ENCODE results near the gene FAM124A. TPM values are rescaled to one million over a fixed set of nuclear protein-coding genes. Genes with fewer than 3 reads are reported as not detected.

The FAM124A gene
- total RNA-seq, 3 donors from 2014 or later = 1.2 to 15.2 (median 2.1) TPM

DNA sequence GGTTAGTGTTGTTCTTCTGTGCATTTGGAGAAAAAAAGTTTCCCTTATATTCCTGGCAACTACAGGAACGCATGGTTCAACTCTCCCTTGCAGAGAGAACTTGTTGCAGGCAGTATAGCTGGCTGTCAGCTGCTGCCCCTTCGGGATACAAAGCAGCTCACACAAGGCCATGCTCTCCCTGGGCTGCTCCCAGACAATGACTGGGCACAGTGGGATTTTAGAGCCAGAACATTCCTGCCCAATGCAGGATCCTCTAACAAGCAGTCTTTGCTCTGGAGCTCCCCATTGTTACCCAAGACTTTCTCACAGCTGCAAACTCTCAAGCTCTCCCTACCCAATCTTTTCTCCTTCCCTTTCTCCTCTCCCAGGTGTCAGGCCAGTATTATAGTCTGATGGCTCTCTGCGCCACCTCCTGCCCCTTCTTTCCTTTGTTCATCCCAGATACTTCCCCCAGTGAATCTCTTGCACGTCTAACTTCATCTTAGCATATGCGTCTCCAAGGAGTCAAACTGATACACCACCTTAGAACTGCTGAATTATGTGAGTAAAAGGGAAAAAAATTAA, 89.8 kb downstream of the FAM124A start:
- no peak for ATAC-seq
- no peaks in the 10 kb centered on the region for H3K4me1 ChIP-seq (ENCODE audit: low read depth)
- intact Hi-C loops (cut with DNase I, micrococcal nuclease) = no loop called here

DNA sequence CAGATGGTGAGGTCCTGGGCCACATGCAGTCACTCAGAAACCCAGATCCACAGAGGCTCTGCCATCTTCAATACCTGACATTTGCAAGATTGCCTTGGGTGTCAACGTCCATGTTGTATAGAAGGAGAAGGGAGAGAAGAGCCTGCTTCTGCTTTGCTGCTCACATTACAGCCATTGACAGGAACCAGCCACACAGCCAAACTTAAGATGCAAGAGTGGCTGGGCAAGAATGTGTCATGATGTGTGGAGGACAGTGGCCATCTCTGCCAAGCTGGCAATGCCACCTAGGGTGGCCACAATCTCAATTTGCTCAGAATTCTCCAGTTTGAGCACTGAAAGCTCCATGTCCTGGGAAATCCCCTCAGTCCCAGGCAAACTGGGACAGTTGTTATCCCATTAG, 91.4 kb downstream of the FAM124A start:
- Histone ChIP-seq H3K4me3 (no peak overlapping the region), H3K9me3 (no peaks in the 10 kb centered on the region), H3K4me1 (ENCODE audit: low read depth) (no peaks in the 10 kb centered on the region), H3K36me3 (ENCODE audit: low read depth) (no peaks in the 10 kb centered on the region)
- DNase-seq (no peak), ATAC-seq (no peak)
- no peak for TF ChIP-seq CTCF (IDR thresholded peaks at IDR 0.05)
- intact Hi-C loops (cut with DNase I, micrococcal nuclease) = no loop called here

More for the DNA sequence above, 89.8 kb downstream of the FAM124A start:
- H3K9me3 ChIP-seq = no peaks in the 10 kb centered on the region
- H3K4me3 ChIP-seq = no peak overlapping the region
- no peak for DNase-seq
- H3K36me3 ChIP-seq (ENCODE audit: low read depth) = no peaks in the 10 kb centered on the region
- TF ChIP-seq CTCF (IDR thresholded peaks at IDR 0.05) = no peak

DNA sequence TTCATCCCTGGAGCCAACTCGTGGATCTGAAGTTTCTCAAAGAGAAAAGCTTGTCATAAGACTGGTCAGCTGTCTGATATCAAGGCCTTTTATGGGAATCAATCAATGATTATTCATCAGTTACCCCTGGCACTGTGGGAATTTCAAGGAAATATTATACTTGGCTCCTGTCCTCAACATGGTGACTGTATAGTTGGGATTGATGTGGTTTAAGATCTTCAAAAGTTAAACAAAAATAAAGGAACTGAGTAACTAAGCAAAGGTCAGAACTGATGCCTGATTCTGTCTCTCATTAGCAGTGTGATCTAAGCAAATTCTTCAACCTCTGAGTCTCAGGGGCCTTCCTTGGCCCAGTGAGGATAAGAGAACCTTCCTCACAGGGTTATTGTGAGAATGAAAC, 95.1 kb downstream of the FAM124A start:
- no peak overlapping the region for H3K4me3 ChIP-seq
- H3K9me3 ChIP-seq = no peaks in the 10 kb centered on the region
- no peak for ATAC-seq
- intact Hi-C loops (cut with DNase I, micrococcal nuclease) = no loop called here
- no peak for DNase-seq
- no peaks in the 10 kb centered on the region for H3K36me3 ChIP-seq (ENCODE audit: low read depth)
- H3K4me1 ChIP-seq (ENCODE audit: low read depth) = no peaks in the 10 kb centered on the region
- TF ChIP-seq CTCF (IDR thresholded peaks at IDR 0.05) = no peak

DNA sequence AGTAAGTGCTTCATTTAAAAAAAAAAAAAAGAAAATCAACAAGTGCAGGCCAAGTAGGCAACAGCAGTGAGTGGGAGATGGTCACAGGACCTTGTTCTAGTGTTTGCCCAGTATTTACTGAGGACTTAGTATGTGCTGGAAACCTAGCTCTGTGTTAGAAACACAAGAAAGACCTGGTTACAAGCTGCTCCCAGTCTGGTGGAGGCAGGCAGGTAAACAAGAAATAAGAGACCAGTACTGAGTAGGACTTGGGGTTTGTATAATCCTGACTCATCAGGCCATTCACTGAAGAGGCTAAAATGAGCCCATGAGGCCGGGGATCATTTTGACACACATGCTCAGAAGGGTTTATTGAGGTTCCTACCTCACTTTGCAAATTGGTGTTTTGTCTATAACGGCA, 95.8 kb downstream of the FAM124A start:
- H3K36me3 ChIP-seq (ENCODE audit: low read depth) = no peaks in the 10 kb centered on the region

DNA sequence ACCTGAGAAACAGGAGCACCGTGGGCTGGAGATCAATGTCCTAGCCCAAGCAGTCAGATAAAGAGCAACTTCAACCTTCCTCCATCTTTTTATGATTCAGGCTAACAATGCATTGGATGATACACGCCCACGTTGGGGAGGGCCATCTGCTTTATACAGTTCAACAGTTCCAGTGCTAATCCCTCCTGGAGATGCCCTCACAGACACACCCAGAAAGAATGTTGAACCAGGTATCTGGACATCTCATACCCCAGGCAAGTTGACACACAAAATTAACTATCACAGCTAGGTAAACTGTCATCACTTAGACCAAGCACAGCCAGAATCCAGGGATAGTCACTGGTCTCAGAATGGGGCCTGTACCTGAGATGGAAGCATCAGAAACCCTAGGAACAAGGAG, 96.7 kb downstream of the FAM124A start:
- no peaks in the 10 kb centered on the region for H3K9me3 ChIP-seq
- H3K4me3 ChIP-seq = no peak overlapping the region
- DNase-seq (no peak), ATAC-seq (no peak)
- H3K36me3 ChIP-seq (ENCODE audit: low read depth) = no peaks in the 10 kb centered on the region
- TF ChIP-seq CTCF (IDR thresholded peaks at IDR 0.05) = no peak
- no peaks in the 10 kb centered on the region for H3K4me1 ChIP-seq (ENCODE audit: low read depth)
- intact Hi-C loops (cut with DNase I, micrococcal nuclease) = no loop called here

More for the DNA sequence above, 95.8 kb downstream of the FAM124A start:
- H3K9me3 ChIP-seq = no peaks in the 10 kb centered on the region
- DNase-seq (no peak), ATAC-seq (no peak)
- TF ChIP-seq CTCF (IDR thresholded peaks at IDR 0.05) = no peak
- no peak overlapping the region for H3K4me3 ChIP-seq
- H3K4me1 ChIP-seq (ENCODE audit: low read depth) = no peaks in the 10 kb centered on the region
- intact Hi-C loops (cut with DNase I, micrococcal nuclease) = no loop called here

DNA sequence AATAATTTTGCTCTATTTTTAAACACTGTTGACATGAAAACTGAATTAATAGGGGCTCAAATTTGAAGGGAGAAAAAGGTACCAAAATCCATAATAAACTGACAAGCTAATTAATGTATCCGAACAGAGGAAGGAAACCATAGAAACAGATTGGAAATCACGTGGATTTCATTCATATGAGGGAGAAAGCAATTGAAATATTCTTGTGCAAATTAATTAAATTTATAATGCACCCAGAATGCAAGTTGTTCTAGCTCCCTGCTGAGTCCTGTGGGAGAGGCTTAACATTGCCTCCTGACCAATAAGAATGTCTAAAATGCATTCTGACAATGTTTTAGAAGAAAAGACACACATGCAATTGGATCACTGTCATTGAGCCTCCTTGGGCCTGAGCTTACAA, 99.6 kb downstream of the FAM124A start:
- Histone ChIP-seq H3K9me3 (no peaks in the 10 kb centered on the region), H3K4me3 (no peak overlapping the region), H3K36me3 (ENCODE audit: low read depth) (no peaks in the 10 kb centered on the region), H3K4me1 (ENCODE audit: low read depth) (no peaks in the 10 kb centered on the region)
- TF ChIP-seq CTCF (IDR thresholded peaks at IDR 0.05) = no peak
- intact Hi-C loops (cut with DNase I, micrococcal nuclease) = no loop called here
- ATAC-seq (no peak), DNase-seq (no peak)
